PC-3 (cell line): ENCODE results near the gene NLRP3.

Experiments
- CTCF ChIP-seq: fragments of 300-600 bp; sonication (generic); conservative IDR thresholded peaks from 2 replicates; pipeline ENCODE4 v1.5.1; 2017; ENCODE audit warnings: antibody characterized with exemption, low read depth, mild to moderate bottlenecking, low read length
- EZH2phosphoT487 ChIP-seq: fragments of 300-600 bp; sonication (generic); IDR thresholded peaks from 2 replicates; pipeline ENCODE4 v1.6.1; 2018; ENCODE audit warnings: mild to moderate bottlenecking, antibody characterized with exemption, low read length, borderline replicate concordance

- TF ChIP-seq CTCF = no peak
- no peak for TF ChIP-seq EZH2phosphoT487
Observed at GRCh38 chr1:247370786-247371732, 44.9 kb upstream of the NLRP3 start.
